Stimulated activated CD8-positive, alpha-beta memory T cell treated with anti-CD3 and anti-CD28 coated beads, Interleukin-2, amount 100 ng/mL, for 48 hours (primary cell): Measurements from ENCODE around the gene STK24.

Experiments
- DNase-seq, 2 donors: peaks; one replicate each; pipeline ENCODE4 v3.0.0-alpha.2; 2020; ENCODE audit warnings: low read depth in 2 of 2

Gene STK24

GRCh38 chr13:98451676-98452470 lies 125.0 kb downstream of the STK24 start:
- DNase-seq, result no peak

- no peak for DNase-seq
These were observed 126.3 kb downstream of the STK24 start for GRCh38 chr13:98450539-98451111.

- no peak for DNase-seq
These were observed 126.9 kb downstream of the STK24 start for GRCh38 chr13:98450026-98450425.

- no peak for DNase-seq
These were observed 127.6 kb downstream of the STK24 start for GRCh38 chr13:98449273-98449672.

- DNase-seq, result no peak
These were observed 128.3 kb downstream of the STK24 start for GRCh38 chr13:98448642-98448928.

GRCh38 chr13:98447881-98448641 lies 128.8 kb downstream of the STK24 start:
- no peak for DNase-seq

- no peak for DNase-seq
These were observed 129.8 kb downstream of the STK24 start for GRCh38 chr13:98447130-98447529.

GRCh38 chr13:98446234-98446621 lies 130.7 kb downstream of the STK24 start:
- no peak for DNase-seq

- DNase-seq, result peak; percentile 62 to 69
These were observed 131.3 kb downstream of the STK24 start for GRCh38 chr13:98445340-98446233.

- no peak for DNase-seq
These were observed 132.5 kb downstream of the STK24 start for GRCh38 chr13:98444381-98444780.

GRCh38 chr13:98443800-98444325 lies 133.0 kb downstream of the STK24 start:
- DNase-seq, result no peak

- no peak for DNase-seq
These were observed 133.6 kb downstream of the STK24 start for GRCh38 chr13:98443329-98443728.

GRCh38 chr13:98442391-98443230 lies 134.3 kb downstream of the STK24 start:
- DNase-seq, result no peak

GRCh38 chr13:98441056-98441676 lies 135.7 kb downstream of the STK24 start:
- DNase-seq, result no peak

- DNase-seq, result no peak
These were observed 136.4 kb downstream of the STK24 start for GRCh38 chr13:98440390-98441055.

GRCh38 chr13:98439896-98440295 lies 137.0 kb downstream of the STK24 start:
- DNase-seq, result no peak

GRCh38 chr13:98439126-98439828 lies 137.6 kb downstream of the STK24 start:
- no peak for DNase-seq

- DNase-seq, result no peak
These were observed 138.4 kb downstream of the STK24 start for GRCh38 chr13:98438246-98439125.
